SU-DHL-6 (cell line): Measurements from ENCODE around the gene KIFC1.

Experiments
- H2AFZ ChIP-seq: fragments of 200-600 bp; sonication (generic); 2 replicates; pipeline ENCODE4 v1.6.1; 2014; ENCODE audit warnings: low read depth, mild to moderate bottlenecking, moderate library complexity, mixed read lengths, antibody characterized with exemption, low read length; ENCODE audit not compliant: severe bottlenecking
- H3F3A ChIP-seq: fragments of 200-600 bp; shearing (Covaris generic); 2 replicates; pipeline ENCODE4 v1.6.0; 2016; ENCODE audit warnings: antibody characterized with exemption, mild to moderate bottlenecking; ENCODE audit not compliant: insufficient read depth
- H3K27ac ChIP-seq: fragments of 200-600 bp; sonication (generic); 2 replicates; pipeline ENCODE4 v1.5.1; 2016; ENCODE audit warnings: low read depth, mild to moderate bottlenecking, low read length, moderate library complexity, mixed read lengths
- H3K27me3 ChIP-seq: fragments of 200-600 bp; sonication (generic), shearing (Covaris generic); 2 replicates; pipeline ENCODE4 v1.6.0; 2014; ENCODE audit warnings: mild to moderate bottlenecking, low read length
- H3K36me3 ChIP-seq: fragments of 200-600 bp; sonication (generic); 2 replicates; pipeline ENCODE4 v1.6.1; 2014; ENCODE audit warnings: mild to moderate bottlenecking, low read length, mixed read lengths
- H3K4me2 ChIP-seq: fragments of 300-600, 200-600 bp; shearing (Covaris generic), sonication (generic); 2 replicates; pipeline ENCODE4 v1.6.0; 2014; ENCODE audit warnings: low read length, low read depth, mild to moderate bottlenecking; ENCODE audit not compliant: poor library complexity, severe bottlenecking
- H3K4me3 ChIP-seq: fragments of 200-600 bp; sonication (generic); 2 replicates; pipeline ENCODE4 v1.5.1; 2014; ENCODE audit warnings: antibody characterized with exemption, low read length, mild to moderate bottlenecking, mixed read lengths; ENCODE audit not compliant: insufficient read depth, poor library complexity, severe bottlenecking
- H3K79me2 ChIP-seq: fragments of 200-600 bp; sonication (generic); 2 replicates; pipeline ENCODE4 v1.6.1; 2014; ENCODE audit warnings: mild to moderate bottlenecking, low read length, moderate library complexity; ENCODE audit not compliant: insufficient read depth
- H3K9ac ChIP-seq: fragments of 200-600 bp; sonication (generic); 2 replicates; pipeline ENCODE4 v1.7.0; 2014; ENCODE audit warnings: mild to moderate bottlenecking, low read length
- H3K9me2 ChIP-seq: fragments of 200-600 bp; sonication (generic); replicated peaks from 2 replicates; pipeline ENCODE4 v1.6.1; 2014; ENCODE audit warnings: low read length; ENCODE audit not compliant: insufficient read depth
- H3K9me3 ChIP-seq: fragments of 200-600 bp; sonication (generic); 2 replicates; pipeline ENCODE4 v1.6.1; 2014; ENCODE audit warnings: low read length, mixed read lengths; ENCODE audit not compliant: insufficient read depth
- H4K20me1 ChIP-seq: fragments of 200-600 bp; sonication (generic); 2 replicates; pipeline ENCODE4 v1.6.1; 2014; ENCODE audit warnings: low read depth, mild to moderate bottlenecking, antibody characterized with exemption, low read length, moderate library complexity, mixed read lengths
- CTCF ChIP-seq: fragments of 200-600 bp; sonication (generic); IDR thresholded peaks from one replicate; pipeline ENCODE4 v1.5.1; 2017; ENCODE audit warnings: antibody characterized with exemption, mild to moderate bottlenecking, low read length, moderate library complexity; ENCODE audit not compliant: insufficient read depth, poor library complexity, severe bottlenecking
- EZH2phosphoT487 ChIP-seq: fragments of 200-600 bp; sonication (generic), shearing (Covaris generic); conservative IDR thresholded peaks from 2 replicates; pipeline ENCODE4 v1.6.1; 2018; ENCODE audit warnings: mild to moderate bottlenecking, antibody characterized with exemption, low read length, moderate library complexity, mixed read lengths

Gene KIFC1

DNA sequence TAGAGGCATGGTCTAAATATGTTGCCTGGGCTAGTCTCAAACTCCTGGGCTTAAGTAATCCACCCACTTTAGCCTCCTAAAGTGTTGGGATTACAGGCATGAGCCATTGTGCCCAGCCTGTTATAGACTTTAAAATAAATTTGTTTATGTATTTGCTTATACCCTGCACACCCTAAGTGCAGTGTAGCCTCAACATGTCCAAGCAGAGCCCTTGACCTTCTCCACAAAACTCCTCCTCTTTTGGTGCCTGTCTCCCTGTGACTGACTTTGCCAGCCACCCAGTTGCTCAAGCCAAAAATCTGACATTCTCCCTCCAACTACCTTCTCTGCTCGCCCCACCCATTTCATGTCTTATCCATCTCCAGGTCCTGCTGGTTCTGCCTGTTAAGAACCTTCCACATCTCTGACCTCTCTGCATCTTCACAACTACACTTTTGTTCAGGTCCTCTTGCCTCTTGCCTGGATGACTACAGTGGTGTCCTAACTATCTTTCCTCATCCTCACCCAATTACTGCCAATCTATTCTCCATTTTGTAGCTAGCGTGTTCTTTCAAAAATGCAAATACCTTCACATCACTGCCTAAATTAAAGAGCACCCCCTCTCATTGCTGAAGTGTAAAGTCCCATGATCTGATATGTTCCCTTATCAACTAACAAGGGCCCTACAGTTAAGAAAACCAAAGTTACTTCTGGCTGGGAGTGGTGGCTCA, 11.2 kb upstream of the KIFC1 start:
- no peak overlapping the region for H3K4me3 ChIP-seq
- no peak overlapping the region for H2AFZ ChIP-seq
- no peaks in the 10 kb centered on the region for H4K20me1 ChIP-seq
- H3K79me2 ChIP-seq: no peaks in the 10 kb centered on the region
- no peak overlapping the region for H3K9ac ChIP-seq
- no peaks in the 10 kb centered on the region for H3K9me2 ChIP-seq
- TF ChIP-seq EZH2phosphoT487 (no peak), CTCF (no peak)
- no peak overlapping the region for H3K27ac ChIP-seq
- no peaks in the 10 kb centered on the region for H3F3A ChIP-seq
- H3K36me3 ChIP-seq: no peaks in the 10 kb centered on the region
- H3K9me3 ChIP-seq: no peaks in the 10 kb centered on the region
- H3K27me3 ChIP-seq: no peaks in the 10 kb centered on the region
- H3K4me2 ChIP-seq: no peak overlapping the region

DNA sequence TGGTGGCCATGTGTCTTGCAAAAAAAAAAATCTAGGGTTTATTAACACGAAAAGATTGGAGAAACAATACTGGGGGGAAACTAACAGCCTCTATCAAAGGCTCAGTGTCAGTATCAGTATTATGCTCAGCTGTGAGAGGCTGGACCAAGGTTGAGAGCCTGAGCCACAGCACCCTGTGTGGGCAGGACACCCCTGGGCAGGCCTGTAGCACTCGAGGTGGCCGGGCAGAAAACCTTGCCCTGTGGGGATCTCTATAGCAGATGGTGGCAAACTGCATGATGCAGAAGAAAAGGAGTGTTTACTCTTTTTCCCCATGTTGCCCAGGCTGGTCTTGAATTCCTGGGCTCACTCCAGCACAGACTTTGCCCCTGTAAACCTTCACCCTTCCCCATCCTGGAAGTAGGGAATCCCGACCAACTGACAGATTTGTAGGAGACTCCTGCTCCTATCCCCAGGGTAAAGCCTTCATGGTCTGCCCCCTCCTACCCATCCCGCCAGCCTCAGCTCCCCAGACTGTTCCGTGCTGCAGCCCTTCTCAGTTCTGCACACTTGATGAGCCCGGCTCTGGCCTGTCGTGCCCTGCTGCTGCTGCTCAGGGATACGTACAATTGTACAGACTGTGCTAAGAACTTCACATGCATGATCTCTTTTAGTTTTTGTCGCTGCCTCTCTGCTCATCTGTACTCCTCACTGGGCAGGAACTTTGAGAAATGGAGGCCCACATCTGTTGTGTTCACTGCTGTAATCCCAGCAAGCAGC, 8.0 kb upstream of the KIFC1 start:
- Histone ChIP-seq H3F3A (no peaks in the 10 kb centered on the region), H3K79me2 (no peaks in the 10 kb centered on the region), H3K4me3 (no peak overlapping the region), H2AFZ (no peak overlapping the region), H3K36me3 (no peaks in the 10 kb centered on the region), H3K27ac (no peak overlapping the region), H3K9me3 (no peaks in the 10 kb centered on the region), H4K20me1 (no peaks in the 10 kb centered on the region), H3K4me2 (no peak overlapping the region), H3K27me3 (no peaks in the 10 kb centered on the region), H3K9ac (no peak overlapping the region), H3K9me2 (no peaks in the 10 kb centered on the region)
- TF ChIP-seq CTCF (no peak), EZH2phosphoT487 (no peak)

DNA sequence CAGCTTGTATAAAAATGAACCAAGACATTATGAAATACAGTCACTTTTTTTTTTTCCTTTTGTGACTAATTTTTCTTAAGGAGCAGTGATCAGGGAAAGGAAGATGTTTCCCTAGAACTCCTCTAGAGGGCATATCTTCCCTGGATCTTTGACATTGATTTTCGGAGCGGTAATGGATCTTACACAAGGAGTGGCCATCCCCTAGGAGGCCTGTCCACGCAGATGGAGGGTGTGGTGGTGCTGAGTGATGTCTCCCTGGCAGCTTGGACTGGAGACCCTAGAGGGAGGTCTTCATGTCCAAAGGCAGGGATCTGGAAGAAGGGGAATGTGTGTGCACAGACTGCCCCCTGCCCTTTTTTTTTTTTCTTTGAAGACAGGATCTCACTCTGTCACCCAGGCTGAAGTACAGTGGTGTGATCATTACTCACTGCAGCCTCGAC, 7.0 kb upstream of the KIFC1 start:
- Histone ChIP-seq H4K20me1 (no peaks in the 10 kb centered on the region), H3K4me3 (no peak overlapping the region), H3K36me3 (no peaks in the 10 kb centered on the region), H3K9me3 (no peaks in the 10 kb centered on the region), H3F3A (no peaks in the 10 kb centered on the region), H3K27me3 (no peaks in the 10 kb centered on the region), H3K79me2 (no peaks in the 10 kb centered on the region), H3K9me2 (no peaks in the 10 kb centered on the region), H3K27ac (no peak overlapping the region), H2AFZ (no peak overlapping the region), H3K4me2 (no peak overlapping the region), H3K9ac (no peak overlapping the region)
- TF ChIP-seq CTCF (no peak), EZH2phosphoT487 (no peak)
